ENCODE measurements around the gene CD164.

- TF ChIP-seq YY1 (IDR thresholded peaks at IDR 0.05; ENCODE audit: insufficient read depth, insufficient read length) (no peak), ZNF274 (IDR thresholded peaks at IDR 0.05; ENCODE audit: low read depth, low read length) (no peak)
These were observed 11.6 kb upstream of the CD164 start for GRCh38 chr6:109393886-109394281.

Measured in NT2/D1 (cell line).